Neural cell (in vitro differentiated cells): Measurements from ENCODE around the gene FAM228B. TPM values are rescaled to one million over a fixed set of nuclear protein-coding genes. Genes with fewer than 3 reads are reported as not detected.

Experiments used
- H2AFZ ChIP-seq: fragments of 200-600, 300-800 bp; sonication (generic), shearing (Covaris generic); 2 replicates; pipeline ENCODE4 v1.6.0; 2014; ENCODE audit warnings: low read depth, mild to moderate bottlenecking, antibody characterized with exemption, low read length, moderate library complexity
- H3F3A ChIP-seq: fragments of 200-600 bp; shearing (Covaris generic); 2 replicates; pipeline ENCODE4 v1.6.1; 2016; ENCODE audit warnings: mild to moderate bottlenecking, moderate library complexity, mixed read lengths, antibody characterized with exemption, low read length; ENCODE audit not compliant: insufficient read depth, poor library complexity, severe bottlenecking
- H3K27ac ChIP-seq: fragments of 200-600, 300-800 bp; sonication (generic), shearing (Covaris generic); 2 replicates; pipeline ENCODE4 v1.5.1; 2014; ENCODE audit warnings: mild to moderate bottlenecking, low read length, moderate library complexity
- H3K27me3 ChIP-seq: fragments of 300-800, 200-600 bp; sonication (generic), shearing (Covaris generic); 2 replicates; pipeline ENCODE4 v1.6.0; 2014; ENCODE audit warnings: mild to moderate bottlenecking, low read depth, low read length, moderate library complexity; ENCODE audit not compliant: insufficient read depth
- H3K36me3 ChIP-seq: fragments of 300-800, 200-600 bp; sonication (generic), shearing (Covaris generic); 2 replicates; pipeline ENCODE4 v1.5.1; 2014; ENCODE audit warnings: mild to moderate bottlenecking, antibody characterized with exemption, low read length, moderate library complexity; ENCODE audit not compliant: insufficient read depth
- H3K4me2 ChIP-seq: fragments of 300-800, 200-600 bp; sonication (generic), shearing (Covaris generic); 2 replicates; pipeline ENCODE4 v1.6.0; 2014; ENCODE audit warnings: mild to moderate bottlenecking, low read length
- H3K4me3 ChIP-seq: fragments of 300-800, 200-600 bp; sonication (generic), shearing (Covaris generic); 2 replicates; pipeline ENCODE4 v1.5.1; 2014; ENCODE audit warnings: mild to moderate bottlenecking, low read length, moderate library complexity
- H3K79me2 ChIP-seq: fragments of 200-600 bp; shearing (Covaris generic); replicated peaks from 2 replicates; pipeline ENCODE4 v1.6.0; 2014; ENCODE audit warnings: mild to moderate bottlenecking, low read length, moderate library complexity; ENCODE audit not compliant: insufficient read depth
- H3K9ac ChIP-seq: fragments of 300-800, 200-600 bp; sonication (generic), shearing (Covaris generic); 2 replicates; pipeline ENCODE4 v1.6.1; 2016; ENCODE audit warnings: mild to moderate bottlenecking, low read length, mixed read lengths
- H3K9me2 ChIP-seq: fragments of 200-600 bp; shearing (Covaris generic); 2 replicates; pipeline ENCODE4 v1.6.1; 2016; ENCODE audit warnings: mild to moderate bottlenecking, low read length, mixed read lengths; ENCODE audit not compliant: insufficient read depth
- H3K9me3 ChIP-seq: fragments of 200-600, 300-800 bp; sonication (generic), shearing (Covaris generic); 2 replicates; pipeline ENCODE4 v1.6.1; 2016; ENCODE audit warnings: mild to moderate bottlenecking, mixed run types, low read length, moderate library complexity, mixed read lengths
- H4K20me1 ChIP-seq: fragments of 200-600 bp; shearing (Covaris generic); 2 replicates; pipeline ENCODE4 v1.6.1; 2016; ENCODE audit warnings: mild to moderate bottlenecking, mixed run types; ENCODE audit not compliant: insufficient read depth
- CTCF ChIP-seq: fragments of 450-650 bp; IDR thresholded peaks from 2 replicates; pipeline ENCODE4 v1.5.1; 2014; ENCODE audit warnings: antibody characterized with exemption, mild to moderate bottlenecking, moderate library complexity; ENCODE audit not compliant: poor library complexity, severe bottlenecking
- EP300 ChIP-seq: fragments of 450-650 bp; conservative IDR thresholded peaks from 2 replicates; pipeline ENCODE4 v1.6.1; 2014; ENCODE audit warnings: antibody characterized with exemption, mild to moderate bottlenecking, moderate library complexity; ENCODE audit not compliant: poor library complexity, severe bottlenecking
- EZH2 ChIP-seq: fragments of 200-600, 300-800 bp; shearing (Covaris generic), sonication (generic); IDR thresholded peaks from 2 replicates; pipeline ENCODE4 v1.6.1; 2014; ENCODE audit warnings: antibody characterized with exemption, low read length, borderline replicate concordance, mild to moderate bottlenecking; ENCODE audit not compliant: insufficient read depth, poor library complexity, severe bottlenecking
- MXI1 ChIP-seq: fragments of 450-650 bp; conservative IDR thresholded peaks from 2 replicates; pipeline ENCODE4 v1.6.1; 2014; ENCODE audit warnings: antibody characterized with exemption, mild to moderate bottlenecking; ENCODE audit not compliant: poor library complexity, severe bottlenecking
- POLR2AphosphoS5 ChIP-seq: IDR thresholded peaks from 2 replicates; pipeline ENCODE4 v1.6.1; 2012
- RAD21 ChIP-seq: fragments of 450-650 bp; conservative IDR thresholded peaks from 2 replicates; pipeline ENCODE4 v1.6.1; 2014; ENCODE audit warnings: antibody characterized with exemption, mild to moderate bottlenecking, moderate library complexity
- REST ChIP-seq: IDR thresholded peaks from 2 replicates; pipeline ENCODE4 v1.6.1; 2012; ENCODE audit warnings: borderline replicate concordance
- SMC3 ChIP-seq: fragments of 450-650 bp; conservative IDR thresholded peaks from 2 replicates; pipeline ENCODE4 v1.6.1; 2014; ENCODE audit warnings: antibody characterized with exemption, mild to moderate bottlenecking, moderate library complexity; ENCODE audit not compliant: poor library complexity
- TAF1 ChIP-seq: IDR thresholded peaks from 2 replicates; pipeline ENCODE4 v1.6.1; 2012; ENCODE audit warnings: low read depth
- polyA plus RNA-seq: library from polyadenylated mRNA; depleted of rRNA; stranded (reverse); fragments of >200 nt; gene quantifications from 2 replicates; pipeline ENCODE4 v1.2.3, GENCODE V29; 2014

Gene FAM228B
- polyA plus RNA-seq, 1 donor from 2014 or later, result 22.0 TPM

GRCh38 chr2:24105816-24106215, 17.5 kb upstream of the FAM228B start:
- Histone ChIP-seq H3K4me2 (no peak overlapping the region), H3K4me3 (no peak overlapping the region), H3K79me2 (no peaks in the 10 kb centered on the region), H3K9me3 (peaks cover 2% of the 10 kb centered on the region), H3K27me3 (no peaks in the 10 kb centered on the region), H3K9me2 (no peaks in the 10 kb centered on the region), H3F3A (no peaks in the 10 kb centered on the region), H3K9ac (no peak overlapping the region), H3K27ac (no peak overlapping the region), H4K20me1 (no peaks in the 10 kb centered on the region), H3K36me3 (no peaks in the 10 kb centered on the region), H2AFZ (no peak overlapping the region)
- TF ChIP-seq POLR2AphosphoS5 (no peak), REST (no peak), RAD21 (no peak), CTCF (no peak), MXI1 (no peak), SMC3 (no peak), TAF1 (no peak), EP300 (no peak), EZH2 (no peak)

- peaks cover 2% of the 10 kb centered on the region for H3K9me3 ChIP-seq
- no peak overlapping the region for H3K27ac ChIP-seq
- no peaks in the 10 kb centered on the region for H3K9me2 ChIP-seq
- H3K9ac ChIP-seq, result no peak overlapping the region
- H3K36me3 ChIP-seq, result no peaks in the 10 kb centered on the region
- no peak overlapping the region for H2AFZ ChIP-seq
- no peaks in the 10 kb centered on the region for H4K20me1 ChIP-seq
- no peak overlapping the region for H3K4me2 ChIP-seq
- no peaks in the 10 kb centered on the region for H3K79me2 ChIP-seq
- no peak overlapping the region for H3K4me3 ChIP-seq
- TF ChIP-seq REST (no peak), RAD21 (no peak), SMC3 (no peak)
- no peaks in the 10 kb centered on the region for H3K27me3 ChIP-seq
- no peaks in the 10 kb centered on the region for H3F3A ChIP-seq
Measured at GRCh38 chr2:24106786-24107185, 16.5 kb upstream of the FAM228B start.
